Forelimb muscle (tissue), 1 donor: Measurements from ENCODE around the gene KCNN3. TPM values are rescaled to one million over a fixed set of nuclear protein-coding genes. Genes with fewer than 3 reads are reported as not detected.

Experiments used
- DNase-seq: peaks from one replicate; pipeline ENCODE4 v3.0.0-alpha.2; 2013; ENCODE audit warnings: low read depth
- polyA plus RNA-seq: library from polyadenylated mRNA; unstranded; fragments of 120-200 nt; gene quantifications from one replicate; pipeline ENCODE4 v1.2.1, GENCODE V29; 2013; ENCODE audit not compliant: insufficient read length

Gene KCNN3
- polyA plus RNA-seq, 1 donor, result 10.1 TPM

DNA sequence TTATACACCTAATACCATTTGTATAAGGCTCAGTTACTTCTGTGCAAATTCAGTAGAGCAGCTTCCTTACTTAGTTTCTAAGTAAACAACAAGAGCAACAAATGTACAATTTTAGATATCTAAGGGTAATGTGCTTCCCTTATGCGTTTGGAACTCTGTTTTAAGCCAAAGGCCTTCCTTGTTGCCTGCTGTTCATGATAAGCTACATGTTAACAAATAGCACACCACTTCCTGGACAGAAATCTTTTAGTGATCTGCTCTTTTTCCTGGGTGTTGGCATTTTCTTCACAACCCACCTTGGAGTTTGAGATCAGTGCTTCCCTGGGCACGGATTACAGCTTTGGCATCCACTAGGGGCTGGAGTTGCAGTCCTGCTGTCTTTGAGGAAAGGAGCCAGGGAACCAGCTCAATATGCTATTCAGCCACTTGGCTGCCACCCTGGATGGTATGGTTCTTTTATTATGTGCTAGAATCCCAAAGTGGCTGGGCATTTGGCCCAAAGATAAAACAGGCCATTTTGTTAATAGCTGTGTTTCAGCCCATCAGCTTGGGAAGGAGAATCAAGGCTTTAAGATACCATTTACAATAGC is 206.5 kb downstream of the KCNN3 start:
- DNase-seq, result no peak

- no peak for DNase-seq
Measured at GRCh38 chr1:154661110-154661509, 209.0 kb downstream of the KCNN3 start.

- DNase-seq, result no peak
Measured at GRCh38 chr1:154659823-154660592, 210.1 kb downstream of the KCNN3 start.

- DNase-seq, result no peak
Measured at GRCh38 chr1:154657556-154657955, 212.5 kb downstream of the KCNN3 start.

- no peak for DNase-seq
Measured at GRCh38 chr1:154652893-154653292, 217.2 kb downstream of the KCNN3 start.

Other genes starting within 250 kb of the KCNN3 start
- gene PMVK, start 66.4 kb upstream of the KCNN3 start, polyA plus RNA-seq, result 26.8 TPM
- 164 TPM for gene PBXIP1, start 85.8 kb upstream of the KCNN3 start, polyA plus RNA-seq
- gene PYGO2, start 91.5 kb upstream of the KCNN3 start, polyA plus RNA-seq, result 28.3 TPM
- gene SHC1, start 100.5 kb upstream of the KCNN3 start, polyA plus RNA-seq, result 67.4 TPM
- 47.6 TPM for gene CKS1B, start 104.4 kb upstream of the KCNN3 start, polyA plus RNA-seq
- gene FLAD1, start 113.1 kb upstream of the KCNN3 start, polyA plus RNA-seq, result 20.6 TPM
- not detected for gene LENEP, start 123.3 kb upstream of the KCNN3 start, polyA plus RNA-seq
- gene ZBTB7B, start 132.5 kb upstream of the KCNN3 start, polyA plus RNA-seq, result 11.4 TPM
- gene DCST2, start 163.5 kb upstream of the KCNN3 start, polyA plus RNA-seq, result 0.63 TPM
- gene DCST1, start 163.5 kb upstream of the KCNN3 start, polyA plus RNA-seq, result 0.09 TPM
- gene ADAM15, start 181.0 kb upstream of the KCNN3 start, polyA plus RNA-seq, result 57.1 TPM
- 6.5 TPM for gene EFNA4, start 193.5 kb upstream of the KCNN3 start, polyA plus RNA-seq
- 2.1 TPM for gene EFNA3, start 208.6 kb upstream of the KCNN3 start, polyA plus RNA-seq